Stimulated activated CD4-positive, alpha-beta T cell treated with anti-CD3 and anti-CD28 coated beads, Interleukin-12 subunit alpha, Interleukin-12 subunit beta, amount 100 ng/mL, for 48 hours (primary cell): ENCODE measurements around the gene MYRFL.
"Not testable (repeated sequence)": the region's sequence is repeated elsewhere in the genome, so short reads cannot be mapped to it uniquely, and the experiment has no call there.

ENCODE experiments used
- DNase-seq, 3 donors: peaks; one replicate each; pipeline ENCODE4 v3.0.0-alpha.2; 2020; ENCODE audit warnings: low read depth in 2 of 3, low spot score in 1 of 3

Gene MYRFL

GRCh38 chr12:69824966-69825560 is at the start of gene MYRFL:
MYRFL (plus strand) TSS chr12:69825227; CDS start chr12:69825518, 291 bp downstream.
- no peak for DNase-seq

DNA sequence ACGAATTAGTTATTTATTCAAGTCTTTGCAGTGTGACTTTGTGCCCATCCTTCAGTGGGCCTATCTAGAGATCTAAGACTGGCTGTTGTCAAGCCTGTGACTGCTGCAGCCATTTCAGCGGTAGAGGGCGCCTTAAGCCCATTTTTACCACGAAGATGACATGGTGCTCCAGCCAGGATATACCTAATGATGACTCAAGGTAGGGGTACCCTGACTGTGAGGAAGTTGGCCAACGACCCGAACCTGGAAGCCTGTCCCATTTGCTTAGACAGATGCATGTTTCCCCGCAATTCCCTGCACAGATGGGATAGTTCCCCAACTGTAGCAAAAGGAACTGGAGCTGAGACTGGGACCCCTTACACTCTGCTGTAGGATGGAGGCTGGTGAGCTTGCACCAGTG is 45.1 kb upstream of the MYRFL start:
- DNase-seq, result no peak

DNA sequence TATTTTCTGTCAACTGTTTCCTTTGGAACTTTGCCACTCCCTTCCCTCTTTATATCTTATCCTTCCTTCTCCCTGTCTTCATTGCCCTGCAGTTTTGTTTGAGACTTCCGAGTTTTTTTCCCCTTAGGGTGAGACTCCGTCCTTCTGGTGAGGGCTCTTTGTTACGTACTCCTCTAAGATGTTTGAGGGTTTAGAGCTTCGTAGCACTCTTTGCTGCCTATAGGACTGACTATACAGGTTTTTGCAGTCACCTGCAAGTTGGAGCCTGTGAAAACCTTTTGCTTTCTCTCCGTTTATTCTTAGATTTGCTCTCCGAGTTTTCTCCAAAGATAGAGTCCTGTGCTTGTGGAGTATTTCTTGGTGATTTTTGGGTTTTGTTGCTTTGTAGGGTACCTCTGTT is 41.7 kb upstream of the MYRFL start:
- no peak for DNase-seq

GRCh38 chr12:69789351-69789750 is 35.7 kb upstream of the MYRFL start:
- no peak for DNase-seq

DNA sequence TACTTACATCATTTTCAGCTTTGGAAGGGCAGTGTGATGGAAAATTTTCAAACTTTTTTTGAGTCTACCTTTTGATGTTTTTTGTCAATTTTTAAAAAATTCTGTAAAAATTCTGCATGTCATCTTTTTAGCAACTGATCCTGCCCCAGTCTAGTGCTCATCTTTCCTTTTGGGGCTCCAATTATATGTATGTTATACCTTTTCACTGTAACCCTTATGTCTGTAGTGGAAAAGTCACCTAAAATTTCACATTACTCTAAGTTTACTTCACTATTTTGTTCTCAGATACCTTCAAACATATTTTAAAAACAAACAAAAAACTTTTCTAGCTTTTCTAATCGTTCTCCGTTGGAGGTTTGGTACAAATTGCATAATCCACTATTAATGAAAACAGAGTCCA is 32.5 kb upstream of the MYRFL start:
- DNase-seq, result no peak

GRCh38 chr12:69807101-69807897 is 17.7 kb upstream of the MYRFL start:
- not testable (repeated sequence) for DNase-seq

DNA sequence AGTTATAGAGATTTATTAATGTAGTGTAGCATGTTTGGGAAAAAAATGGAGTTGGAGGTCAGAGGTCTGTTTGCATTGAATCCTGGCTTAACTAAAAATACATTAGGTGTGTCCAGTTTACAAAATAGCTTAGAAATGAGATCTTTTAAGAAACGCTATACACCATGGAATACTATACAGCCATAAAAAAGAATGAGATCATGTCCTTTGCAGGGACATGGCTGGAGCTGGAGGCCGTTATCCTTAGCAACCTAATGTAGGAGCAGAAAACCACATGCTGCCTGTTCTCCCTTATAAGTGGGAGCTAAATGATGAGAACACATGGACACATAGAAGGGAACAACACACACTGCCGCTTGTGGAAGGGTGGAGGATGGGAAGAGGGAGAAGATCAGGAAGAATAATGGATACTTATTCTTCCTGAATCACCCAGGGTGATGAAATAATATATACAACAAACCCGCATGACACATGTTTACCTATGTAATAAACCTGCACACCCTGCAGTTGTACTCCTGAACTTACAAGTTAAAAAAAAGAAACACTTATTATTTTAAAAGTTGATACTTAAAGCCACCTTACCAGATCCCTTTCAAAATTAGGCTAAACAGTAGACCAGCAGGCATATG is 14.0 kb upstream of the MYRFL start:
- no peak for DNase-seq

- no peak for DNase-seq
These were observed 8.9 kb upstream of the MYRFL start for GRCh38 chr12:69816082-69816481.

- no peak for DNase-seq
These were observed 4.0 kb upstream of the MYRFL start for GRCh38 chr12:69821032-69821455.

DNA sequence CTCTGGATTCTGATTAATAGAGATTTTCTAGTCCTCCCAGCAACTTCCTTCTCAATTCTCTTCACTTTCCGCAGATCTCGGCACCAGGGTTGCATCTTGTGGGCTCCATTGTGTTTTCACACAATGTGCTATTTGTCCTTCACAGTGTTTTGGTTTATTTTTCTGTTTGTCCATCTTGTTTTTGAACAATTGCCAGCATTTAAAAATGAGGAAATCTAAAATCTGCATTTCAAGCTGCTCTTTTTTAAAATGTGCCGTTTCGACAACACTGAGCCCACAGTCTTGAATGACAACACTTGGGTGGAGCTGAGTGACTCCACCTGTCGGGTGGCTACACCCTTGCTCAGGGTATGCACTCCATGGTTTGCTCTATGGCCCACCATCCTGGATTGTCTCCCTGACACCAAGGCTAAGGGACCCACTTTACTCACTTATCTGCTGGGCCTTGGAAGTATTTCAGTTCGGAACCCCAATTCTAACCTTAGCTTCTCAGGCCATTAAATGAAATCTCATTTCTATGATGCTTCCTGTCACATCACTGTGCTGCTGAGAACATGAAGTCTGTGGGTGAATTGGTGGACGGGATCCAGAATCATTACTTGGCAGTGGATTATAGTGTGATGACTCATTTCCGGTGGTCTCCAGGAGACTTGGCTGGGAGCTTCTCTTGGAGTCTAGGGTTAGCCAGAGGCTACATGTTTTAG is 3.4 kb upstream of the MYRFL start:
- no peak for DNase-seq

DNA sequence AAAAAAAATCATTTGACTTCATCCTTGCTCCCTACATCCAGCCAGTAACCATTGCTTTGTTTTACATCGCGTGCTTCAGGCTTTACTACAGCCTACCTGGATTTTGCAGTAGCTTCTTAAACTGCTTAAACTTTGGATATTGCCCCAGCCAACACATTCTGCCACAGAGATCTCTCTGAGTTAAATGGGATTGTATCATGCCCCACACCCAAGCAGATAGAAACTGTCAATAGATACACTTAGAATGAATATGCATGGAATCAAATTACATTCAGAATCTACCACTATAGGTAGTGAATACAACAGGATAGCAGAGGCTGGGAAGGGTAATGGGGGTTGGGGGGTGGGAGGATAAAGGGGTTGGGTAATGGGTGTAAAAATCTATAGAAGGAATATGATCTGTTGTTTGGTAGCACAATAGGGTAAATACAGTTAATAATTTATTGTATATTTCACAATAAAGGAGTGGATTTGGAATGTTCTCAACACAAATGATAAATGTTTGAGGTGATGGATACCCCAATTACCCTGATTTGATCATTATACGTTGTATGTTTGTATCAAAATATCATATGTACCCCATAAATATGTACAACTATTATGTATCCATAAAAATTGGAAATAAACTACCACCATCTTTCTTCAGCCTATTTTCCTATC is 2.7 kb upstream of the MYRFL start:
- DNase-seq, result no peak

GRCh38 chr12:69824028-69824427 is 999 bp upstream of the MYRFL start:
- DNase-seq, result no peak

GRCh38 chr12:69828897-69829296 is 3.9 kb downstream of the MYRFL start:
- no peak for DNase-seq

- DNase-seq, result no peak
These were observed 8.7 kb downstream of the MYRFL start for GRCh38 chr12:69833696-69834095.

GRCh38 chr12:69834147-69834546 is 9.1 kb downstream of the MYRFL start:
- no peak for DNase-seq

DNA sequence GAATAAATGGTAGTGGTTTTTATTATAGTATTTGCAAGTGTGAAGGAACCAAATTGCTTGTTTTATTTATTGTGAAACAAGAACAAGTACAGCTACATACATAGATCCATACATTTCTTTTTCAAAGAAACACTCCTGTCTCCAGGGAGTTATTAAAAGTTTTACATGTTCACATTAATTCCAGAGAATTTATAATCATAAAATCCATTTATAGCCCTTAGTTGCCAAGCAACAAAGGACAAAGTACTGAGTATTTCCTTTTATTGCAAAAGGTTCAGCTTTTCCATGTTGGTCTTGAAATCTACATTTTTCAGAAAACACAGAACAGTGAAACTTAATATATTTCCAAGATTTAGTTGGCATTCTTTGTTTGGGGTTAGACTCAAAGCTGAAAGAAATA is 9.5 kb downstream of the MYRFL start:
- no peak for DNase-seq

GRCh38 chr12:69835081-69835480 is 10.1 kb downstream of the MYRFL start:
- no peak for DNase-seq

- DNase-seq, result no peak
These were observed 11.0 kb downstream of the MYRFL start for GRCh38 chr12:69836015-69836414.

GRCh38 chr12:69837191-69837590 is 12.2 kb downstream of the MYRFL start:
- DNase-seq, result no peak

DNA sequence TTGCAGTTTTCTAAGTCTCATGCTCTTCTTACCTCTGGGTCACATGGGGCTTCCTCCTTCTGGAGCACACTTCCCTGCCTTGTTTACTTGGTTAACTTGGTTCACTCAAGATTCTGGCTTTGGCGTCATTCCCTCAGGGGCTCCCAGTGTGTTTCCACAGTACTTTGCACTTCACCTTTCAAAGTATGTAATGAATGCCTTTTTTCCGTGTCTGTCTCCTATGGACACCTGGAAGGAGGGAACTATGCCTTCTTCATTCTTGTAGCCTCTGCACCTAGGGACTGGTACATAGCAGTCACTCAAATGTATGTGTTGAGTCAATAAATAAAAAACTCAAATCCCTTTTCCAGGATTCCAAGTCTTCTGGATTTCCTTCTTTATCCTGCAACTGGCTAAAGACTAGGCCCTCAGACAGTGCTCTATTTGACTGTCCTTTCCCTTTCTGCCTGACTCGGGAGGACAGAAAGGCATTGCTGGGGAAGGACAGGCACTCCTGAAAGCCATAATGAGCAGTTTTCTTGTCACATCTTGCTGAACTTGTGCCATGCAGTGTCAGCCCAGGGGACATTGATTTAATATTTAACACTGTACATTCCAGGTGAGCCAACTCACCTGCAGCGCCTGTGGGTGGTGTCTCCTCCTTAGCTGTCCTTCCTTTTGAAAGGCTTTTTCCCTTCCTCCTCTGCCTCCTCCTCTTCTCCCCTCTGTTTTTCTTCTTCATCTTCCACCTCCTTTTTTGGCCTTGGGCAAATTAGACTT is 12.8 kb downstream of the MYRFL start:
- no peak for DNase-seq
